ENCODE data around the gene ZNF423. TPM values are rescaled to one million over a fixed set of nuclear protein-coding genes. Genes with fewer than 3 reads are reported as not detected.

Gene ZNF423
- total RNA-seq, 4 donors from 2014 or later: 0.72 to 5.9 (median 1.1) TPM

- intact Hi-C loops (cut with DNase I): no loop called here
Measured at GRCh38 chr16:49749816-49750215, 106.1 kb downstream of the ZNF423 start.

GRCh38 chr16:49748322-49748721 lies 107.6 kb downstream of the ZNF423 start:
- Histone ChIP-seq H3K9me3 (no peaks in the 10 kb centered on the region), H3K4me3 (no peak overlapping the region), H3K27ac (no peak overlapping the region), H3K36me3 (no peaks in the 10 kb centered on the region), H3K27me3 (peaks cover 0 to 5% (median 0%) of the 10 kb centered on the region in 4 donors), H3K4me1 (peaks cover 0 to 15% (median 4%) of the 10 kb centered on the region in 3 donors)
- intact Hi-C loops (cut with DNase I): no loop called here
- no peak for DNase-seq
- no peak for TF ChIP-seq CTCF (IDR thresholded peaks at IDR 0.05)
- no peak for TF ChIP-seq POLR2A (IDR thresholded peaks at IDR 0.05)
- WGBS, 2 donors: 20 to 34% methylated on average over 9 to 11 of the region's 11 CpGs

More at GRCh38 chr16:49749816-49750215, 106.1 kb downstream of the ZNF423 start:
- DNase-seq: no peak
- Histone ChIP-seq H3K27me3 (peaks cover 0 to 6% (median 0%) of the 10 kb centered on the region in 4 donors), H3K9me3 (no peaks in the 10 kb centered on the region), H3K4me1 (peaks cover under 1 to 23% (median 8%) of the 10 kb centered on the region in 3 donors), H3K27ac (no peak overlapping the region), H3K4me3 (no peak overlapping the region), H3K36me3 (no peaks in the 10 kb centered on the region)
- no peak for TF ChIP-seq POLR2A (IDR thresholded peaks at IDR 0.05)
- TF ChIP-seq CTCF (IDR thresholded peaks at IDR 0.05): no peak
- 51 to 78% methylated on average over 4 of the region's 9 CpGs for WGBS, 2 donors

GRCh38 chr16:49747654-49748053 lies 108.3 kb downstream of the ZNF423 start:
- no peak for TF ChIP-seq POLR2A (IDR thresholded peaks at IDR 0.05)
- TF ChIP-seq CTCF (IDR thresholded peaks at IDR 0.05): no peak
- intact Hi-C loops (cut with DNase I): no loop called here

GRCh38 chr16:49746545-49746944 lies 109.4 kb downstream of the ZNF423 start:
- WGBS, 2 donors: 77 to 92% methylated on average over 5 to 7 of the region's 13 CpGs
- Histone ChIP-seq H3K27ac (no peak overlapping the region), H3K36me3 (no peaks in the 10 kb centered on the region), H3K27me3 (peaks cover 0 to 5% (median 0%) of the 10 kb centered on the region in 4 donors), H3K9me3 (no peaks in the 10 kb centered on the region), H3K4me3 (no peak overlapping the region), H3K4me1 (peaks cover 0 to 15% (median 4%) of the 10 kb centered on the region in 3 donors)
- DNase-seq: no peak
- TF ChIP-seq CTCF (IDR thresholded peaks at IDR 0.05) (no peak), POLR2A (IDR thresholded peaks at IDR 0.05) (no peak)
- intact Hi-C loops (cut with DNase I): no loop called here

More at GRCh38 chr16:49747654-49748053, 108.3 kb downstream of the ZNF423 start:
- Histone ChIP-seq H3K9me3 (no peaks in the 10 kb centered on the region), H3K4me3 (no peak overlapping the region), H3K4me1 (peaks cover 0 to 15% (median 4%) of the 10 kb centered on the region in 3 donors), H3K27me3 (peaks cover 0 to 5% (median 0%) of the 10 kb centered on the region in 4 donors), H3K36me3 (no peaks in the 10 kb centered on the region), H3K27ac (no peak overlapping the region)
- 67 to 78% methylated on average over 3 of the region's 3 CpGs for WGBS, 2 donors
- no peak for DNase-seq

- intact Hi-C loops (cut with DNase I): no loop called here
- WGBS, 2 donors: 53 to 81% methylated on average over 10 to 11 of the region's 11 CpGs
- Histone ChIP-seq H3K36me3 (no peaks in the 10 kb centered on the region), H3K4me1 (peaks cover 0 to 11% (median 4%) of the 10 kb centered on the region in 3 donors), H3K9me3 (no peaks in the 10 kb centered on the region), H3K4me3 (no peak overlapping the region), H3K27ac (no peak overlapping the region), H3K27me3 (peaks cover 0 to 5% (median 0%) of the 10 kb centered on the region in 4 donors)
- DNase-seq: no peak
- TF ChIP-seq CTCF (IDR thresholded peaks at IDR 0.05) (no peak), POLR2A (IDR thresholded peaks at IDR 0.05) (no peak)
Measured at GRCh38 chr16:49745311-49745747, 110.6 kb downstream of the ZNF423 start.
